ENCODE data around the gene CXorf38. TPM values are rescaled to one million over a fixed set of nuclear protein-coding genes. Genes with fewer than 3 reads are reported as not detected.
A peak's percentile ranks its signal among the peaks of the same experiment; 100 is the strongest.
"Not testable (repeated sequence)": the region's sequence is repeated elsewhere in the genome, so short reads cannot be mapped to it uniquely, and the experiment has no call there.

The CXorf38 gene
- polyA plus RNA-seq, 3 donors, result 7.9 to 12.3 (median 12.1) TPM

DNA sequence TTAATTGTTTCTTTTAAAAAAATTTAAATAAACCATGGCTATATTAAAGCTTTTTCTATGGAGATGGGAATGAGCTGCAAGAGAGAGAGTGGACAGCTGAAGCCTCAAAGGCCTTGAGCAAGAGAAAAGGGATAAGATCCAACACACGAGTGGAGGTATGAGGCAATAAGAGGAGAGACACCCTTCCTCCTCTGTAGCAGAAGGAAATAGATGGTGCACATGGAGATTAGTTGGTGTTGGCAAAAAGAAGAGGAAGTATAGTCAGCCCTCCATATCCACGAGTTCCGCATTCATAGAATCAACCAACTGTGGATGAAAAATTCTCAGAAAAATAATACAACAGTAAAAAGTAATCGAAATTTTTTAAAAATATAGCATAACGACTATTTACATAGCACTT lies 3.2 kb downstream of the CXorf38 start:
- no peak for DNase-seq

DNA sequence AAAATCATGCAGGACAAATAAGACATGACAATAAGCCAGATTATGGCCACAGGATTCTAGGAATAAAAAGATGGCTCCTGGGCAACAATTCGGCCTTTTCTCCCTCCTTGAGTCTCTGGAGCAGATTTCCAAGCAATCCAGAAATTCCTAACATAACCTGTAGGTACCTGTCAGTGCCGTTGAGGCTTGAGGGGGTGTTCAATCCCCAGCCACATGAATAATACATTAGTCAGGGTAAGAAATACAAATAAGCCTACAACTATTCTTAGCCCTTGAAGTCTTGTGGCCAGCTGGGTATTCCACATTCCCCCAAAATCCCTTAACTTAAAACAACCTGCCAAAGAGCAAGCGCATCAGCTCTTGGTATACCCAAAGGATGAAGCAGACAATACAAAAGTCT lies 9.7 kb downstream of the CXorf38 start:
- no peak for DNase-seq

DNA sequence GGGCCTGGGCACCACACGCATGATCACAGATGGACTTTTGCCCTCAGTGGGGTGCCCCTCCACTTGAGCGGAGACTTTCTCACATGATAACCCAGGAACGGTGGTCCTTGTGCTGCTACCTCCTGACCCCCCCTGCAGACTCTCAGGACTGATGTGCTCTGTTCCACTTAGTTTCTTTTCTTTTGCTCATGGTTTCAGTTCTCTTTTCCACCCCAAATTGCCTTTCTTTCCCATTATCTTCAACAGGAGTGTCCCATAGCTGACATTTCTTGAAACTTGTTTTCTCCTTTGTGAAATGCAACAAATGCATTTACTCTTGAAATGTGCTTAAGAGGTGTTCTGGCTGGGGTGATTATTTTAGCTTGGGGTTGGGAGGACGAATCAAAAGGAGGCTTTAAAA lies 15.2 kb downstream of the CXorf38 start:
- DNase-seq, result no peak

DNA sequence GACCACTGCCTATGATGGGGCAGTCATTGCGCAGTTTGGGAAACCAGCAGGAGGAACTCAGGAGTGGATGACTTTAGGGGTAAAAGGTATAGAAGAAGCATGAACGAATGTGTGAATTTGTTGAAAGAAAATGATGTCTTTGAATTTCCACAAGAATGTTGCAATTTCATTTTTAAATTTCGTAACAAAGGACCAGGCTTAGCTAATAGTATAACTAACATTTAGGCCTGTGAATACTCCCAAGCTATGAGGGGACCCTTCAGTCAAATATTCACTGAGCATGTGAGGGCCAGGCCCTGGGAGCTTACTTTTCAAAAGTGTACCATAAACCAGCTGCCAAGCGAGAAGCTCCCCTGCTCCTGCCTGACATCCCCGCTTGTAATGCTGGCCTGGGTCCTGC lies 18.9 kb downstream of the CXorf38 start:
- DNase-seq, result no peak

DNA sequence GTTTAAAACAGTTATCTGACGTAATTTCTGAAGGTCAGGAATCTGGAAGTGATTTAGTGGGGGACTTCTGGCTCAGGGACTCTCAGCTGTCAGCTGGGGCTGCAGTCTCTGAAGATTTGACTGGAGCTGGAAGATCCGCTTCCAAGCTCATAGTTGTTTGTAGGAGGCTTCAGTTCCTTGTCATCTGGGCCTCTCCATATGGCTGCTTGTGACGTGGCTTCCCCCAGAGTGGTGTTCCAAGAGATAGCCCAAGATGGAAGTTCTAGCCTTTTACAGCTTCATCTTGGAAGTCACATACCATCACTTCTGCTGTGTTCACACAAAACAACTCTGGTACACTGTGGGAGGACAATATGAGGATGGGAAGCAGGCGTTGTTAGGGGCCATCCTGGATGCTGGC lies 22.1 kb downstream of the CXorf38 start:
- DNase-seq, result no peak

DNA sequence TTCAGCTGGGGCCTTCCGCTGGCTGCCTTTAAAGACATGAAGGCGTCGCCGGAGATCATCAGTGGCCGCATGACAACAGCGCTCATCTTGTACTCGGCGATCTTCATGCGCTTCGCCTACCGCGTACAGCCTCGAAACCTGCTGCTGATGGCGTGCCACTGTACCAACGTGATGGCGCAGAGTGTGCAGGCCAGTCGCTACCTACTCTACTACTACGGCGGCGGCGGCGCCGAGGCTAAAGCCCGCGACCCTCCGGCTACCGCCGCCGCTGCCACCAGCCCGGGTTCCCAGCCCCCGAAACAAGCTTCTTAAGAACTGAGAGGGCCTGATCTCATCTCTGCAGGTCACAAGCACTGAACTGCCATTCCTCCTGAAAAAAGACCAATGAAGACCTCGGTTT lies 23.7 kb downstream of the CXorf38 start:
- DNase-seq, result no peak

DNA sequence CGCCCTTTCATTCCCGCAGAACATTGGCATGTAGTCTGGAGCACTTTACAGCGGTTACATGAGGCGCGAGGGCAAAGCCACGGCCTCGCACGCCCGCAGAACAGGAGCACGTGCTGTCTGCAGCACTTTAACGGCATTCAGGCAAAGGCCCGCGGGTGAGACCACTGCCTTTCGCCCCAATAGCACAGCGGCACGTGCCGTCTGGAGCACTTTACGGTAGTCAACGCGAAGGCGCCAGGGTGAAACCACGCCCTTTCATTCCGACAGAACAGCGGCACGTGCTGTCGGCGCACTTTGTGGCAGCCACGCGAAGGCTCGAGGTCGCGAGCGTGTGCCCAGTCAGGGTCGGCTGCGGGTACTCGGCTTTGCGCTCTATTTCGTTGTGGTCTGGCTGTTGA lies 24.2 kb downstream of the CXorf38 start, which contains the start of gene MPC1L:
Gene MPC1L (plus strand): TSS at position 290 of the 398 bp plus-strand sequence. CDS start 138 bp downstream, outside the sequence.
- no peak for DNase-seq

DNA sequence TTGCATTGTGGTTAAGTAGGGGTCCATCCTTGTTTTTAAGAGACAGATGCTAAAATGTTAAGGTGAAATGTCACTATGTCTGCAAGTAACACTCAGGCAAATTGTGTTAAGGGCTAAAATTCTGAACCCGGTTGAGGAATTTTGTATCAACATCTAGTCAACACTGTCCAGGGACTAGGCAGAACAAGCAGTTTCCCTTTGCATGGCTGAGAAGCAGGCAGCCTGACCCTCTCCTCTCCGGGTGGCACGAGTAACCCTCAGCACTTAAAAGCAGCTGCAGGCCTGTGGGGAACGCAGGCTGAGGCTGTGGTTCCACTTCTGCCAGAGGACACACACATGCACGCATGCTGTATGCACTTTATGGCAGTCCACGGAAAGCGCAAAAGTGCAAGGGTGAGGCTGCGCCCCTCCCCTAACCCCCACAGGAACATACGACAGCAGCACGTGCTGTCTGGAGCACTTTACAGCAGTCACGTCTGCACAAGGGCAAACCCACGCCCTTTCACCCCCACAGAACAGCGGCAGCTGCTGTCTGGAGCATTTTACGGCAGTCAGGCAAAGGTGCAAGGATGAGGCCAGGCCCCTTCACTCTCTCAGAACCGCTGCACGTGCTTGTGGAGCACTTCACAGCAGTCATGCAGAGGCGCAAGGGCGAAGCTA lies 24.8 kb downstream of the CXorf38 start:
- no peak for DNase-seq

DNA sequence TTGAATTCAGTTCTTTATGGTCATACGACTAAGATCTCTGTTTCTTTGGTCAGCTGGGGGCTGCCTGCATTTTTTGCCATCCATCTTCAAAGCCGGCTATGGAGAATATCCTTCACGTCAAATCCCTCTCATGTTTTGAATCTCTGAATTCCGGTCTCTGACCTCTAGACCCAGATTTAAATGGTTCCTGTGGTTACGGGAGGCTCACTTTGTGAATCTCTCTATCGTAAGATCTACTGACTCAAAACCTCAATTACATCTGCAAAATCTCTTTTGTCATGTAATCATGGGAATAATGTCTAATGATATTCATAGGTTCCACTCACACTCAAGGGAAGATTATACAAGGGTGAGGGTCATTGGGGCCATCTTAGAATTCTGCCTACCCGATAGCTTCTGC lies 29.8 kb downstream of the CXorf38 start:
- no peak for DNase-seq

DNA sequence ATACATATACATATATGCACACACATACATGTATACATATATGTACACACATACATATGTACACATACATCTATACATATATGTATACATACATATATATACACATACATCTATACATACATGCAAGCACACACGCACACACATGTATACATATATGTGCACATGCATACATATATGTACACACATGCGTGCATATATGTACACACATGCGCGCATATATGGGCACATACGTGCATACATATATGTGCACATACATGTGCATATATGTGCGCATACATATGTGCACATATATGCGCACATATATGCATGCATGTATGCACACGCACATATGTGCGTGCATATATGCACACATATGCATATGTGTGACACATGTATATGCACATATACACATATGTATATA lies 31.4 kb downstream of the CXorf38 start:
- DNase-seq, result no peak

DNA sequence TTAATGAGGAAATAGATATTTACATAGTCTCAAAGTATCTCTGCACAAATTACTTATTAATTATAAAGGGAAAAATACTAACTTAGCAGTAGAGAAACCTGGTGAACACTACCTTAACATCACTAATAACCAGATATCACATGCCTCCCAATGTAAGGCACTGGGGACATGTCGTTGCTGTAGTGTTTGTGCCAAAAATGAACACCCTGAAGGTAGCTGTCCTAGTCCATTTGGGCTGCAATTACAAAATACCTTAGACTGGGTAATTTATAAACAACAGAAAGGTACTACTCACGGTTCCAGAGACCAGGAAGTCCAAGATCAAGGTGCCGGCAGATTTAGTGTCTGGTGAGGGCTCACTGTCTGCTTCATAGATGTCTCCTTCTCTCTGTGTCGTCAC lies 34.9 kb downstream of the CXorf38 start:
- no peak for DNase-seq

DNA sequence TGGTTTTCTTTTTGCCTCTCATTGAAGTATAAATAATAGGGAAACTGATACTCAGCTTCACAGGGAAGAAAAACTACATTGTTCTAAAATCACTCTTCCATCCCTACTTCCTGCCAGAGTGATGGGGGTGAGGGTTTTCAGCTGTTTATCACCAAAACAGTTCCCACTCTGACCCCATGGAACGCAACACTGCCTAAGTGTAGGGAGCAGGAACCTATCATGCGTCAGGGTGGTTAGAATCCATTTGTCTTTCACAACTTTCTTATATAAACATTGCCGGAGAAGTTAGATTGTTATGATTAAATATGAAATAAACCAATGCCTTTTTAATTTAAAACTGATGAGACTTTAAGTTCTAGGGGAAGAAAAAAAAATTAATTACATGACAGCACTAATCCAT lies 40.0 kb downstream of the CXorf38 start:
- no peak for DNase-seq

DNA sequence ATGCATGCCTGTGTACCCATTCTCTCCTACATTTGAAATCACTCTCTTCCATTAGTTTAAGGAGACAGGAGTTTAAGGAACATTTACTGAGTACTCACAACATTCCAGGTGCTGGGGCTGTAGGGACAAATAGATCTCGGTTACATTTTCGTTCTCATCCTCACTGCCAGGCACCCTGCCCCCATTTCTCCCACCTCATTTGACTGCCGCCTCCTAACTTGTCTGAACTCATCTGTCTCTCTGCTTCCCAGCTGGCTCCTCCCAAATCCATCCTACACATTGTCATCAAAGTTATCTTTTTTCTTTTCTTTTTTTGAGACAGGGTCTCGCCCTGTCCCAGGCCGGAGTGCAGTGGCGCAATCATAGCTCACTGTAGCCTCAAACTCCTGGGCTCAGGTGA lies 43.9 kb downstream of the CXorf38 start:
- DNase-seq, result no peak

DNA sequence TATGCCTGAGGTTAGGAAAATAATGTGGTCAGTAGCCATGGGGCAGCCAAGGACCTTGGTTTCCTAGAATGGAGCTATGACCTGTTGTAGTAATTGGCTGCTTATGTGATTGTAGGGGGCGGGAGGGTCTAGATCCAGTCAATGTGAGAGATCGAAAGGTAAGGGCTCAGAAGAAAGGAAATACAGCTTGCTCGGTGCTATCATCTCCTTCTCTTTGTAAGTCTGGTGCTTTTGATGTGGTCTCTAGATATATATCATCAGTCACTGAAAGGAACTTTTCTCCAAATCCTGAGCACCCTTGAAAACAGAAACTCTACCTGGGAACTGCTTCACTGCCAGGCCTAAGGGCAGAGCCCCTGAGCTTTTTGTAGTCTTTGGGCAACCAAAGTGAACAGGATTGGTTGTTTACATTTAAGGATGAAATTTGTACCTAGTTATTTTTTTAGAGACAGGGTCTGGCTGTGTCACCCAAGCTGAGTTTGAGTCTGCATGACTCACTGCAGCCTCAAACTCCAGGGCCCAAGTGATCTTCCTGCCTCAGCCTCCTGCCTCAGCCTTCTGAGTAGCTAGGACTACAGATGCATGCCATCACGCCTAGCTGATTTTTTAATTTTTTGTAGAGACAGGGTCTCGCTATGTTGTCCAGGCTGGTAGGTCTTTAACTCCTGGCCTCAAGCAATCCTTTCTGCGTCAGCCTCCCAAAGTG lies 57.6 kb downstream of the CXorf38 start:
- not testable (repeated sequence) for DNase-seq

DNA sequence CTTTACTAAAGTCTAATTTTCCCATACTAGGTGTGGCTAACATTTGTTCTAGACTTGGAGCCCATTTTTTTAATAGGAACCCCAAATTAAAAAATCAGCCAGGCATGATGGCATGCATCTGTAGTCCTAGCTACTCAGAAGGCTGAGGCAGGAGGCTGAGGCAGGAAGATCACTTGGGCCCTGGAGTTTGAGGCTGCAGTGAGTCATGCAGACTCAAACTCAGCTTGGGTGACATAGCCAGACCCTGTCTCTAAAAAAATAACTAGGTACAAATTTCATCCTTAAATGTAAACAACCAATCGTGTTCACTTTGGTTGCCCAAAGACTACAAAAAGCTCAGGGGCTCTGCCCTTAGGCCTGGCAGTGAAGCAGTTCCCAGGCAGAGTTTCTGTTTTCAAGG lies 59.7 kb downstream of the CXorf38 start:
- DNase-seq, result not testable (repeated sequence)

DNA sequence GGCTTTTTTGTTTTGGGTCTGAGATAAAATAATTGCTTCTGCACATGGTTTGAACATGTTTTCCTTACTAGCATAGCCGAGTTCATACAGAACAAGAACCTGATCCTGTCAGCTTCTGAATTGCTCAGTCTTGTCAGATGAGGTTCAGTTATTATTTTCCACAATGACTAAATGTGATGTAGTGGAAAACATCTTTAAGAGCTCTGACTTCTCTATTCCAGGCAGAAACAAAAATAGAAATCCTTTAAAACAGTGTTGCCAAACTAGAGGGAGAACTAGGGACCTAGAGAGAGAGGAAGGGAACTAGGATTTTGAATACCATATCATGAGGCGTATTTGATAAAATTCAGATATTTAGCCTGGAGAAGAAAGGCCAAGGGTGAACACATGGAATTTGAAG lies 64.5 kb downstream of the CXorf38 start:
- no peak for DNase-seq

DNA sequence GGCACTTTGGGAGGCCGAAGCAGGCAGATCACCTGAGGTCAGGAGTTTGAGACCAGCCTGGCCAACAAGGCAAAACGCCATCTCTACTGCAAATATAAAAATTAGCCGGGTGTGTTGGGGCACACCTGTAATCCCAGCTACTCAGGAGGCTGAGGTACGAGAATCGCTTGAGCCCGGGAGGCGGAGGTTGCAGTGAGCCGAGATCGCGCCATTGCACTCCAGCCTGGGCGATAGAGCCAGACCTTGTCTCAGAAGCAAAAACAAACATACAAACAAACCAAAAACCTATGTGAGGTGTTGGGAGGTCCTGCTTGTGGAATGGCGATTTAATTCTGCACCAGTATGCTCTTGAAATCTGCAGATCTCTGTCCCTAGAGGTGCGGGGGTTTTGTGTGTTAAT lies 65.2 kb downstream of the CXorf38 start:
- not testable (repeated sequence) for DNase-seq

DNA sequence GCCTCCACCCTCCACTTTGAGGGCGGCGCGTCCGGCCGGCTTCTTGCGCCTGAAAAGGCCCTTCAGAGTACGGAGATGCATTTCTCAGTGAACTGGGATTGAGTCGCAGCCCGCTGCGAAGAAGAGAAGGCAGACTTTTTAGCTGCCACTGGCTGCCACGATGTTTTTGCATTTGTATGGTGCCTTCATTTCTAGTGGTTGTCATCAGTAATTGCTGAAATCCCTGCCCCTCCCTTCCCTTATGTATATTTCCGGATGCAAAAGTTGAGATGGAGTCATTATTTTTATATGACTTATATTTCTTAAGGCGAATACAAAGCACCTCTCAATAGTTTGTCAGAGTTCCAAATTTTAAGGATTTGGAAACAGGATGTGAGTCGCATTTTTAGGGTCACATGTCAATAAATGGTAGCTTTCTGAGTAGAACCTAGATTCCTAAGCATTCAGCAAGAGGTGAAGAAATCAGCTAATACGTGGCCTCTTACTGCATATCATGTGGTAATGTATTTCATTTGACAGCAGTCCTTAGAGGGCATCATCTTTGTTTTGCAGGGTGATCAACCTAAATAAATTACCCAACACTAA lies 65.9 kb downstream of the CXorf38 start:
- DNase-seq, result no peak

DNA sequence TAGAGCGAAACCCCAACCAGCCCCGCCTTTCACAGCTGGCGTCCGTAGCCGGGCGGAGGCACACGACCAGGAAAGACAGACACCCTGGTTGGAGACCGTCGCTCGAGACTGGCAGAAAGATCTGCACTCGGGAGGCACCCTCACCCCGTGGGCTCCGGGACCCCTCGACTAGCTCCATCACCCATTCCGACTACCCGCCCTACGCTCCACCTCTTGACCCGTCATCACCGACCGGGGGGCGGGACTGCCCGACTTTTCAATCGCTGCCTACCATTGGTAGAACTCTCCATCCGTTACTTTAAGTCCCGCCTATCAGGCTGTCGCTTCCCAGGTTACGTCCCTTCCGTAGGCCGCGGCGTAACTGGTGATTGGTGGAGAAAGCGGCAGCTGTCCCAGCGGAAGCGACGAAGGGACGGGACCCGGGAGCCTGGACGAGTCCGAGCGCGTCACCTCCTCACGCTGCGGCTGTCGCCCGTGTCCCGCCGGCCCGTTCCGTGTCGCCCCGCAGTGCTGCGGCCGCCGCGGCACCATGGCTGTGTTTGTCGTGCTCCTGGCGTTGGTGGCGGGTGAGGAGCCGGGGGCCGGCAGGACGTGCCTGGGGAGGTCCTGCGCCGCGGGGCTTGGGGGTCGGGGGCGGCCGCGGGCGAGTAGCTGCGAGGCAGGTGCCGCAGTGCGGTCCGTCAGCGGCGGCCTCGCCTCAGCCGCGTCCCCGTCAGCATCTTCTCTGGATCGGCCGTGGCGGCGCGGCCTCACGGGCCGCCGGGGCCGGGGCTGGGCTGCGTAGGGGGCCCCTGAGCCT lies 66.6 kb downstream of the CXorf38 start, which contains the start of gene ATP6AP2:
Gene ATP6AP2 (plus strand): TSS at position 434 of the 799 bp plus-strand sequence. CDS start 96 bp downstream, at position 530.
- peak; percentile 94 for DNase-seq

DNA sequence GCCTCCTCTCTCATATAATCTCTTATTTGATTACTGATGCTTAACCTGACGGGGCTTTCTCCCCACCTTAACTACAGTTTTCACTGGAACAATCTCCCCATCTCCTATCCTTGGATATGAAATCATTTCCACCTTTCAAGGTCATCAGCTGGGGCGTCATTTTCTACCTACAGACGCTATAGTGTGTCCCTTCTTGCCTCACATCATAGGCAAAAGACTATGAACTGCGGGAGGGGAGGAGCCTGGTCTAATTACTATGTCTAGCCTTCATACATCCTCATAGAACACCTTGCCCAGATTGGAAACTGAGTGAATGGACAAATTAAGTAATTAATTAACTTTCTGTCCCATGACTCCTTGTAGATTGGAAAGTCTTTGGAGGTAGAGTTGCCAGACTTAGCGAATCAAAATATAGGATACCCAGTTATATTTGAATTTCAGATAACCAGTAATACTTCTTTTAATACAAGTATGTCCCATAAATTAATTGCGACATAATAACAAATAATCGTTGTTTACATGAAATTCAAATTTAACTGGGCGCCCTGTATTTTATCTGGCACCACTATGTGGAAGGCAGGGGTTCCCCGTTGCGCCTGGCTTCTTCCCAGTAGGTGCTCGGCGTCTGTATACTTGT lies 67.3 kb downstream of the CXorf38 start:
- DNase-seq, result no peak

DNA sequence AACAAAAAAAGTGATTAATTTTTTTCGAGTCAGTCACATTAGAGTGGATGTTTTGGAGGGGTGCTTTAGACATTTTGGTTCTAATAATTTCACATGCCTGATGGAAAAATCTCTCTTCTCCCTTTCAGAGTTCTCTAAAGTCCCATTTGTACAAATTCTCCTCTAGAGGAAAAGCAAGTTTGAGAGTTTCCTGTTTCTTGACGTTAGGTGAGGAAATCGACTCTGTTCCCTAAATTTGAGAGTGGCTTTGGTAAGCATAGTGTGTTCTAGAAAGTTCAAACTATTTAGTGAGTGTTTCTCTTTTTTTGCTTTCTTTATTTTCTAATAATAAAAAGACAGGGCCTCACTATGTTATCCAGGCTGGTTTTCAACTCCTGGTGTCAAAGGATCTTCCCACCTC lies 68.2 kb downstream of the CXorf38 start:
- no peak for DNase-seq
